Uterus (tissue), 4 donors: ENCODE measurements around the gene SEC22A. TPM values are rescaled to one million over a fixed set of nuclear protein-coding genes. Genes with fewer than 3 reads are reported as not detected.

ENCODE experiments used
- DNase-seq, 2 donors: peaks; one replicate each; pipeline ENCODE4 v3.0.0-alpha.2; 2019 to 2020
- H3K27ac ChIP-seq, 2 donors: fragments of 200-600 bp; sonication (generic); 1 replicate in 1 of 2; 2 replicates in 1 of 2; pipeline ENCODE4 v1.5.1; 2016 to 2018
- H3K27me3 ChIP-seq, 2 donors: fragments of 200-600 bp; sonication (generic); one replicate each; pipeline ENCODE4 v1.5.1; 2018 to 2019; ENCODE audit warnings: control low read depth in 1 of 2
- H3K36me3 ChIP-seq, 2 donors: fragments of 200-600 bp; sonication (generic); one replicate each; pipeline ENCODE4 v1.5.1; 2019; ENCODE audit warnings: control low read depth in 1 of 2
- H3K4me1 ChIP-seq, 2 donors: fragments of 200-600 bp; sonication (generic); one replicate each; pipeline ENCODE4 v1.5.1; 2018 to 2019; ENCODE audit warnings: control low read depth in 1 of 2
- H3K4me3 ChIP-seq, 2 donors: fragments of 200-600 bp; sonication (generic); 1 replicate in 1 of 2; 2 replicates in 1 of 2; pipeline ENCODE4 v1.5.1; 2018 to 2019; ENCODE audit warnings: mild to moderate bottlenecking in 1 of 2
- H3K9me3 ChIP-seq, 2 donors: fragments of 200-600 bp; sonication (generic); one replicate each; pipeline ENCODE4 v1.5.1; 2019; ENCODE audit warnings: control low read depth in 1 of 2
- POLR2A ChIP-seq, 2 donors: fragments of 450-650 bp; IDR thresholded peaks; one replicate each; pipeline ENCODE4 v1.6.1; 2016; ENCODE audit warnings: antibody characterized with exemption in 2 of 2, mild to moderate bottlenecking in 1 of 2, moderate library complexity in 1 of 2
- intact Hi-C: fragments of 100-400 bp; cut with DNase I; formaldehyde crosslinking; loops from one replicate; pipeline ENCODE4 v1.15.1; 2023; ENCODE audit warnings: low total_unique reads
- total RNA-seq, 4 donors: library from RNA; depleted of rRNA in 3 of 4; stranded (reverse); fragments of >200 nt in 3 of 4; gene quantifications; one replicate each; pipeline versions ENCODE4 v1.1.0 to v1.2.4, GENCODE V29; 2014 to 2023
- TF ChIP-seq, protein P1 (sequence below), 4 experiments: fragments of 200-600 bp in 2 of 4; fragments of 450-650 bp in 2 of 4; sonication (generic) in 2 of 4; IDR thresholded peaks; one replicate each; pipeline ENCODE4 v1.5.1; 2016 to 2019; ENCODE audit warnings: antibody characterized with exemption in 4 of 4, mild to moderate bottlenecking in 2 of 4, moderate library complexity in 1 of 4
- donor health status: DM: yes; HTN: yes; CAD: no.

The SEC22A gene, protein sequence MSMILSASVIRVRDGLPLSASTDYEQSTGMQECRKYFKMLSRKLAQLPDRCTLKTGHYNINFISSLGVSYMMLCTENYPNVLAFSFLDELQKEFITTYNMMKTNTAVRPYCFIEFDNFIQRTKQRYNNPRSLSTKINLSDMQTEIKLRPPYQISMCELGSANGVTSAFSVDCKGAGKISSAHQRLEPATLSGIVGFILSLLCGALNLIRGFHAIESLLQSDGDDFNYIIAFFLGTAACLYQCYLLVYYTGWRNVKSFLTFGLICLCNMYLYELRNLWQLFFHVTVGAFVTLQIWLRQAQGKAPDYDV
- 100 to 1,000 TPM in 1 of 4 donors, 10 to 100 TPM in 3; 14.9 to 103 (median 35.6) TPM for total RNA-seq

DNA sequence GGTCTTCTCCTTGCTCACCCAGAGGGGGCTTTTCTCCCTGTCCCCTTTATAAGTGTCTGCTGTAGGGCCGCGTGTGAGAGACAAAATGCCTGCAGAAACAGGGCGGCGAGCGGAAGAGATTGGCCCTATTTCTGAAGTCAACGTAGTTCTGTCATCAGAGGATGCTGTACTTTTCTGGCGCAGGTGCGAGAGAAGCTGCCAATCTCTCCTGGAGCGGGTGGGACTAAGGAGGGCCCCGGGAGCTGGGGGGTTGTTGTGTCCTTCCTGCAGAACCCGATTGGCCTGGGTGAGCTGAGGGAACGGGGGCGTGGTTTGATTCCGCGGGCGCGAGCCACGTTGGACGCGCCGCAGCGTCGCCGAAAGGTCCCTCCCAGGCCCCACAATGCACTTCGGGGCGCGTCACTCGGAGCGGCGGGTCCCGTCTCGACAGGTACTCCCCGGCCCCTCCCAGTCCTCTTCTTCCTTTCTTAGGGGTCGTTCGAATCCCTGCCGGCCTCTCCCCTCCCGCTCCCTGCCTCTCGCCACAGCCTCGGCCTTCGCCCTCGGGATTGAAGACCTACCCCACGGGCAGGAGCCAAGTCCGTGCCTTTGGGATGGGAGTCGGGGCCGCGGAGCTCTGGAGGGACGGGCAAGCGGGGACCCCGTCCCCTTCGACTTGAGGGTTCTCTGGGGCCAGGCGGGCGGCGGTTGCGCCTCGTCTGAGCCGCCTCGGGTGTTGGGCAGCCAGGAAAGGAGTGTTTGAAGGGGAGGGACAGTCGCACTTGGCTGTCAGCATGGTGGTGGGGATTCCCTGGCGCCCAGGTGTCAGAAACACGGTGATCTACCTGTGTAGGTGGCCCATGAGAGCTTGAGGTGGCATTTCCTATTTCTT lies at the start of gene SEC22A:
Gene SEC22A (plus strand): TSS at position 387 of the 871 bp plus-strand sequence. CDS start 7,275 bp downstream, outside the sequence.
- peak; percentile 90 to 94 for DNase-seq
- H3K27me3 ChIP-seq: no peaks in the 10 kb centered on the region
- TF ChIP-seq POLR2A (IDR thresholded peaks at IDR 0.05): peak; percentile 66 to 83
- TF ChIP-seq, protein P1, sequence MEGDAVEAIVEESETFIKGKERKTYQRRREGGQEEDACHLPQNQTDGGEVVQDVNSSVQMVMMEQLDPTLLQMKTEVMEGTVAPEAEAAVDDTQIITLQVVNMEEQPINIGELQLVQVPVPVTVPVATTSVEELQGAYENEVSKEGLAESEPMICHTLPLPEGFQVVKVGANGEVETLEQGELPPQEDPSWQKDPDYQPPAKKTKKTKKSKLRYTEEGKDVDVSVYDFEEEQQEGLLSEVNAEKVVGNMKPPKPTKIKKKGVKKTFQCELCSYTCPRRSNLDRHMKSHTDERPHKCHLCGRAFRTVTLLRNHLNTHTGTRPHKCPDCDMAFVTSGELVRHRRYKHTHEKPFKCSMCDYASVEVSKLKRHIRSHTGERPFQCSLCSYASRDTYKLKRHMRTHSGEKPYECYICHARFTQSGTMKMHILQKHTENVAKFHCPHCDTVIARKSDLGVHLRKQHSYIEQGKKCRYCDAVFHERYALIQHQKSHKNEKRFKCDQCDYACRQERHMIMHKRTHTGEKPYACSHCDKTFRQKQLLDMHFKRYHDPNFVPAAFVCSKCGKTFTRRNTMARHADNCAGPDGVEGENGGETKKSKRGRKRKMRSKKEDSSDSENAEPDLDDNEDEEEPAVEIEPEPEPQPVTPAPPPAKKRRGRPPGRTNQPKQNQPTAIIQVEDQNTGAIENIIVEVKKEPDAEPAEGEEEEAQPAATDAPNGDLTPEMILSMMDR (IDR thresholded peaks at IDR 0.05): peak in 1 of 4 experiments; percentile 1
- no peaks in the 10 kb centered on the region for H3K36me3 ChIP-seq
- H3K4me3 ChIP-seq: peak within 1 kb of the TSS; percentile 72 to 100
- H3K4me1 ChIP-seq: peaks cover 0 to 5% of the 10 kb centered on the region in 2 donors
- intact Hi-C loops: no loop called here
- peak within 1 kb of the TSS; percentile 89 to 91 for H3K27ac ChIP-seq
- H3K9me3 ChIP-seq: no peaks in the 10 kb centered on the region

DNA sequence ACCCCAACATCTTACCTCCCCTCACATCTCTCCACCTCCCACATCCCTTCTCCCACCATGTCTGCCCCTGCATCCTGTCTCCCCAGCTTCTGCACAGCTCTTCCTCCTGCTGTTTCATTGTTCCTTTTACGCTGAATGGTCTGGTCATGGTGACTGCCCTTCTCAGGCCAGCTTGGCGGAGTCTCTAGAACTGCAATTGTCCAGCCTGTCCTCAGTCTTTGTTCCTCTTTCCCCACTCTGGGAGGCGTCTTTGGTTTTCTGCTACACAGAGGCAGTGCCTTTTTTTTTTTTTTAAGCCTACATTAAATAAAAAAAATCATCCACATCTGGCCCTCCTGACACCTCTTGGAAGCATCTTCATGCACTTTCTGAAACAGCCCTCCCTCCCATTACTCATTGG lies 49.1 kb upstream of the SEC22A start:
- intact Hi-C loops: no loop called here
- Histone ChIP-seq H3K9me3 (no peaks in the 10 kb centered on the region), H3K27me3 (no peaks in the 10 kb centered on the region), H3K4me1 (no peaks in the 10 kb centered on the region), H3K27ac (no peak overlapping the region), H3K4me3 (no peak overlapping the region), H3K36me3 (no peaks in the 10 kb centered on the region)
- TF ChIP-seq, protein P1 (IDR thresholded peaks at IDR 0.05): no peak
- no peak for DNase-seq

DNA sequence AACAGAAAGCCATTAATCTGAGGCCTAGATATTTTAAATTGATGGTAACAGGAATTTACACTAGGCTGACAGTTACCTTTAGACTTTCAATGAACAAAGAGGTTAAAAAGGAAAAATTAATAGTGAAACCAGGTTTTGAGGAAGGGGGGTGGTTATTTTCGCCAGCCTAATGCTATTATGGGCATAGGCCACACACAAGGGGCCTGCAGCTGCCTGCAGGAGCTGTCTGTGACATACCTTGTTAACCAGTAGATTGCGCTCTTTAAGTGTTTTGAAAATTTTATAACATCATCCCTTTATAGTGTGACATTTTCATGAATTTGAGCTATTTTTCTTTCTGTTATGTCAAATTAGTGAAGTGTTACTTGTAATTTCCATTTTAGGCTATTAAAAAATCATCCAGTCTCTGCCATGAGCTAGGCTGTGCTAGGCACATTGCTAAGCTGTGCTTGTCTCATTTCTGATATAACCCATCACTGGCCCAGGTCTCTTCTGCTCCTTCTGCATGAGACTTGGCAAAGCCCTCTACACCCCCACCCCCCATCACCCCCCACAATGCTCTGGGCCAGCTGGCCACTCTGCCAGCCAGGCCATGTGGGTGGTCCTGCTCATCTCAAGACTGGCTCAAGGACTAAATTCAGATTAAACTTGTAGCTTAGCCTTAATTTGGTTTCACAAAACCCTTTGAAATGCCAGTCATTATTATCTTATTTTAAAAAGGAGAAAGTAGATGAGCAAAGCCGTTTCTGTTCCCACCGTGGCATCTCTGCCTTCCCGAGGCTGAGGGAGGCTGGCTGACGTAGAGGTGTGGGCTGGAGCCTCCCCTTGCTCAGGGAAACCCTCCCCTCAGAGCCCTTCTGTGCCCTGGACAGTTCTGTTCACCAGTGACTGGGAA lies 48.4 kb upstream of the SEC22A start:
- intact Hi-C loops: no loop called here
- H3K36me3 ChIP-seq: no peaks in the 10 kb centered on the region
- no peak overlapping the region for H3K27ac ChIP-seq
- no peaks in the 10 kb centered on the region for H3K27me3 ChIP-seq
- no peaks in the 10 kb centered on the region for H3K9me3 ChIP-seq
- TF ChIP-seq, protein P1 (IDR thresholded peaks at IDR 0.05): no peak
- no peak for TF ChIP-seq POLR2A (IDR thresholded peaks at IDR 0.05)
- DNase-seq: no peak
- no peak overlapping the region for H3K4me3 ChIP-seq
- H3K4me1 ChIP-seq: no peaks in the 10 kb centered on the region

DNA sequence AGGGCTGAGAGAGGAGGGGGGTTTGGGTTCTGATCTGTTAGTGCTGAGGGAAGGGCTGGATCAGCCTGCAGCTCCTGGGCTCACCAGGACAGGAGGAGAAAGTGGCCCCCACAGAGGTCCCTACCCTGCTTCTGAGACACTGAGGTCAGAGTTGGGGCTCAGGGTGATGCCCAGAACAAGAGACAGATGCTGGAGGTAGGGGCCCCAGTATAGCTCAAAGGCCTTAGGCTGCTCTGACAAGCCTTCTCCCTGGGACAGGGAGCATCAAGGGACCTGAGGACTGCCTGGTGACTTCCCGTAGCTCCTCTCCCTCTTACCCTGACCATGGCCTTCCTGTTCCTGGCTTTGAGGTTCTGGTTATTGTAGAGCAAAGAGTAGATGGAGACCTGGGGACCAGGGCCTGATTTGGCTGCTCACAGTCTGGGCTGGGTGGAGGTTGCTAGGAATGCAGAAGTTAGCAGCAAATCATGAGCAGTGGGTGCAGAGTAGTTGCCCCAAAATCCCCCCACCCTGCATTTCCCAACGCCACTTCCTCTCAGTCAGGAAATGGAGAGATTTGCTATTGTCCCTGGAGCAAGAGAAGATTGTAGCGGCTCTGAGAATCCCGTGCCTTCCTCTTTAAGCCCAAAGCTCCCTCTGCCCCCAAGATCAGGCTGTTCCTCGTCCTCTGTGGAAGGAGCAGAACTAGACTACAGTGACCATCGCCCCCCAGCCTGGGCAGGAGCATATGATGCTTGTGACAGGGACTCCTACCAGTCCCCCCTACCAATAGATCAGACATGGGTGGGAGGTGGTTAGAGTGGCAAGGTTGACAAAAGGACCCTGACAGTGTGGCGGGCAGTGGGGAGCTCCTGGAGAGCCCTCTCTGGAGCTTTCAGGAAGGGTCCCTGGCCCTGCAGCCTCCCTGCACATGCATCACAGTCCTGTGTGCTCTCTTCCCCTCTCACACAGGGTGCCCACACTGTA lies 47.4 kb upstream of the SEC22A start:
- H3K27me3 ChIP-seq: no peaks in the 10 kb centered on the region
- H3K4me1 ChIP-seq: no peaks in the 10 kb centered on the region
- H3K27ac ChIP-seq: no peak overlapping the region
- no peaks in the 10 kb centered on the region for H3K36me3 ChIP-seq
- no peak for DNase-seq
- TF ChIP-seq, protein P1 (IDR thresholded peaks at IDR 0.05): no peak
- TF ChIP-seq POLR2A (IDR thresholded peaks at IDR 0.05): no peak
- no peak overlapping the region for H3K4me3 ChIP-seq
- intact Hi-C loops: no loop called here
- no peaks in the 10 kb centered on the region for H3K9me3 ChIP-seq
